Cardiac fibroblast (primary cell): ENCODE measurements around the gene HOXD8.

ENCODE experiments used
- DNase-seq, 2 donors: peaks; one replicate each; pipeline versions ENCODE4 v3.0.0 to v3.0.0-alpha.2; 2010; ENCODE audit warnings: low read depth in 2 of 2
- H3K4me3 ChIP-seq, 2 donors: replicated peaks in 1 of 2; 1 replicate in 1 of 2; 2 replicates in 1 of 2; pipeline ENCODE4 v1.5.1; 2011; ENCODE audit warnings: low read depth in 2 of 2, low read length in 2 of 2, mild to moderate bottlenecking in 2 of 2, moderate library complexity in 1 of 2
- CTCF ChIP-seq: IDR thresholded peaks from one replicate; pipeline ENCODE4 v1.5.1; 2011; ENCODE audit warnings: low read depth, mild to moderate bottlenecking, low read length, inconsistent platforms

The HOXD8 gene

GRCh38 chr2:176150584-176151441, 21.3 kb downstream of the HOXD8 start:
- DNase-seq = no peak
- no peak for TF ChIP-seq CTCF
- H3K4me3 ChIP-seq = no peak overlapping the region

GRCh38 chr2:176151442-176152287, 22.2 kb downstream of the HOXD8 start, which contains the start of gene HOXD4:
TSS of gene HOXD4 (plus strand) at chr2:176151550. CDS start at chr2:176151634, 84 bp downstream.
- H3K4me3 ChIP-seq = no peak within 1 kb of the TSS
- no peak for TF ChIP-seq CTCF

GRCh38 chr2:176152350-176153181, 23.1 kb downstream of the HOXD8 start:
- no peak overlapping the region for H3K4me3 ChIP-seq
- no peak for DNase-seq
- TF ChIP-seq CTCF = no peak

More at GRCh38 chr2:176151442-176152287, 22.2 kb downstream of the HOXD8 start, which contains the start of gene HOXD4:
- no peak for DNase-seq

GRCh38 chr2:176154576-176155252, 25.2 kb downstream of the HOXD8 start:
- TF ChIP-seq CTCF = no peak
- no peak overlapping the region for H3K4me3 ChIP-seq
- no peak for DNase-seq

- no peak overlapping the region for H3K4me3 ChIP-seq
- TF ChIP-seq CTCF = no peak
Observed at GRCh38 chr2:176155356-176156044, 26.0 kb downstream of the HOXD8 start.

More at GRCh38 chr2:176155356-176156044, 26.0 kb downstream of the HOXD8 start:
- no peak for DNase-seq
